ENCODE data around the gene ITPR1. TPM values are rescaled to one million over a fixed set of nuclear protein-coding genes. Genes with fewer than 3 reads are reported as not detected.

ITPR1 gene
- total RNA-seq, 1 donor from 2014 or later, result 143 TPM

DNA sequence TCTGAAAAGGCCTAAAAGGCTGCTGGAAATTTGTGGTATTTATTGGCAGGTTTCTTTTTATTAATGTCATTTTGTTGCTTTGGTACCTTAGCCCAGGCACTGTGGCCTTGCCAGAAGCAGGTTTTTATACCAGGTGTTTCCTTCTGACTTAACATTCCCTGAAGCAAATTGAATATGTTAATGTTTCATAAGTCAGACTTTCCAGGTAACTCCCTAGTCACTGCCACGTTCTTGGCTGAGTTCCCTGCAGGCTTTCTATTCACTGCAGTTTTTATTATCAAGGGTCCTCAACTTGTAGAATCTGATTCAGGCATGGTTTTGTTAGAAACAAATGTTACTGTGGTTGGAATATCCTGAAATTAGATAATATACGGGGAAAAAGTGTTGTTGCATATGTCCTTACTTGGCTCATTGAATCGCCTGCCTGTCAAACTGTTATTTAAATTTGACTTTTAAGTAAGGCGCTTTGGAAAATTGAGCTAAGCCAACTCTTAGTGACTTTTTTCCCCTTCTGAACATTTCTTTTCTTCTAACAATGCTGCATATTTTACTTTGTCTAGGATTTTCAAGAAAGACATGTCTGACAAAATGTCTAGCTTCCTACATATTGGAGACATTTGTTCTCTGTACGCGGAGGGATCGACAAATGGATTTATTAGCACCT lies 22.9 kb downstream of the ITPR1 start:
- no peaks in the 10 kb centered on the region for H3K27me3 Mint-ChIP-seq
- ATAC-seq (ENCODE audit: low read depth), result no peak
- TF ChIP-seq, protein P1, sequence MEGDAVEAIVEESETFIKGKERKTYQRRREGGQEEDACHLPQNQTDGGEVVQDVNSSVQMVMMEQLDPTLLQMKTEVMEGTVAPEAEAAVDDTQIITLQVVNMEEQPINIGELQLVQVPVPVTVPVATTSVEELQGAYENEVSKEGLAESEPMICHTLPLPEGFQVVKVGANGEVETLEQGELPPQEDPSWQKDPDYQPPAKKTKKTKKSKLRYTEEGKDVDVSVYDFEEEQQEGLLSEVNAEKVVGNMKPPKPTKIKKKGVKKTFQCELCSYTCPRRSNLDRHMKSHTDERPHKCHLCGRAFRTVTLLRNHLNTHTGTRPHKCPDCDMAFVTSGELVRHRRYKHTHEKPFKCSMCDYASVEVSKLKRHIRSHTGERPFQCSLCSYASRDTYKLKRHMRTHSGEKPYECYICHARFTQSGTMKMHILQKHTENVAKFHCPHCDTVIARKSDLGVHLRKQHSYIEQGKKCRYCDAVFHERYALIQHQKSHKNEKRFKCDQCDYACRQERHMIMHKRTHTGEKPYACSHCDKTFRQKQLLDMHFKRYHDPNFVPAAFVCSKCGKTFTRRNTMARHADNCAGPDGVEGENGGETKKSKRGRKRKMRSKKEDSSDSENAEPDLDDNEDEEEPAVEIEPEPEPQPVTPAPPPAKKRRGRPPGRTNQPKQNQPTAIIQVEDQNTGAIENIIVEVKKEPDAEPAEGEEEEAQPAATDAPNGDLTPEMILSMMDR (IDR thresholded peaks at IDR 0.05), result no peak
- H3K36me3 Mint-ChIP-seq (ENCODE audit: low read depth), result peaks cover 52% of the 10 kb centered on the region
- CTCF ChIA-PET, result interaction anchor here (1.2 to 1.4 kb wide), 2 partner anchors 9 to 118 kb away, joined by 3 to 5 read pairs; no protein-coding TSS in a partner anchor
- peaks cover 91% of the 10 kb centered on the region for H3K4me1 Mint-ChIP-seq
- intact Hi-C loops (cut with micrococcal nuclease), result loop anchor here (5.0 kb wide), 1 partner anchor 164 kb away; no protein-coding TSS in a partner anchor
- no peaks in the 10 kb centered on the region for H3K9me3 Mint-ChIP-seq
- no peak for DNase-seq
- H3K27ac Mint-ChIP-seq, result peak overlapping the region; percentile 59
- H3K4me3 Mint-ChIP-seq, result no peak overlapping the region
- POLR2A ChIA-PET, result interaction anchor here (0.9 to 12.0 kb wide), 3 partner anchors 11 to 21 kb away, joined by 3 to 155 read pairs (median 7); partner anchors contain the start of gene ITPR1

DNA sequence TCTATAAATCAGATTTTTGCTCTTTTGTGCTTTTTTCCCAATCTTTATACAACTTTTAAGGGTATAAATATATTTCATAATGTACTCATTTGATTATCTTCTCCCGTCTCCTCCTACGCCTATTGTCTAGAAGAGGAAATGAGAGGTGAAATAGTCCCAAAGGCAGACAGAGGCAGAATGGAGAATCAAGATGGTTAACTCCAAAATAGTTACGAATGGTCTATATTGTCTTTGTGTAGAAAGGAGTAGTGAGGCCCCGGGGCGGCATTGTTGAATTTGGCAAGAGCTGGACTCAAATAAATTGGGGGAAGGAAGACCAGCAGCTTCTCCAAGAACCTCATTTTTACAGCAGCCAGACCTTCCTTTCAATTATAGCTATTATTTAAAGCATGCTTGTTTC lies 23.9 kb downstream of the ITPR1 start:
- Mint-ChIP-seq H3K4me3 (peak overlapping the region; percentile 39), H3K36me3 (ENCODE audit: low read depth) (peaks cover 53% of the 10 kb centered on the region), H3K4me1 (peaks cover 82% of the 10 kb centered on the region), H3K27me3 (no peaks in the 10 kb centered on the region), H3K27ac (peak overlapping the region; percentile 65), H3K9me3 (no peaks in the 10 kb centered on the region)
- TF ChIP-seq, protein P1 (IDR thresholded peaks at IDR 0.05), result no peak
- CTCF ChIA-PET, result interaction anchor here (0.8 to 3.1 kb wide), 5 partner anchors 10 to 117 kb away, joined by 3 to 14 read pairs (median 5); partner anchors contain the start of gene ITPR1
- ATAC-seq (ENCODE audit: low read depth) (no peak), DNase-seq (no peak)
- intact Hi-C loops (cut with micrococcal nuclease), result loop anchor here (1.0 to 5.0 kb wide), 3 partner anchors 10 to 165 kb away; partner anchors contain the start of gene ITPR1
- POLR2A ChIA-PET, result interaction anchor here (0.6 to 12.0 kb wide), 4 partner anchors 9 to 22 kb away, joined by 3 to 155 read pairs (median 12); partner anchors contain the start of gene ITPR1

DNA sequence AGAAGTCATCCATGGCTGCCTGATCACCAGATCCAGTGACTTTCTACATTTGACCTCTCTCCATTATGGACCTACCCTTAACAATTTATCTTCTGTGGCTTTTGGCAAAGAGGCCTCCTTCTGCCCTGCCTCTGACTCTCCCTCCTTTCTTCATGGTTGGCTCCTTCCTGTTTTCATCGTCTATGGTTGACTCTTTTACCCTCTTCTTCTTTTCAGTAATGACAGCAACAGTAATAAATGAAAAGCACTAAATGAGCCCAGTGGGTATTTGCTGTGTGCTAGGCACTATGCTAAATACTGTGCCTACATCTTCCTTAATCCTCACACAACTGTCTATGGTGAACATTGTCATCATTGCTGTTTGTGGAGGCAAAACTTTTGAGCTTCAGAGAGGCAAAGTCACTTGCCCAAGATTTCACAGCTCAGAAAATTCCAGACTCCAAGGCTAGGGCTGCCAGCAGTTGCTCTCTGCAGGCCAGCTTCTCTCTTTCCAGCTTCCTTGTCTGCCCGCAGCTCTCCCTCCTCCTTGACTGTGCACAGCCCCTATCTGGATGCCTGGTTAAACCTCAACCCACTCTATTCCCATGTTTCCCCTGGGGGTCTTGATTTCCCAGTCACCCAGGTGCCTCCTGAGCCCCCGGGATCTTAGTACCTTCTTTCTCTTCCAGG lies 24.6 kb downstream of the ITPR1 start:
- Mint-ChIP-seq H3K36me3 (ENCODE audit: low read depth) (peaks cover 56% of the 10 kb centered on the region), H3K9me3 (no peaks in the 10 kb centered on the region), H3K4me3 (peak overlapping the region; percentile 13), H3K4me1 (peaks cover 76% of the 10 kb centered on the region), H3K27me3 (no peaks in the 10 kb centered on the region), H3K27ac (peak overlapping the region; percentile 65)
- POLR2A ChIA-PET, result interaction anchor here (0.5 to 12.0 kb wide), 7 partner anchors 9 to 111 kb away, joined by 3 to 155 read pairs (median 4); partner anchors contain the start of gene ITPR1
- DNase-seq, result no peak
- CTCF ChIA-PET, result interaction anchor here (0.6 to 3.1 kb wide), 11 partner anchors 8 to 167 kb away, joined by 3 to 14 read pairs (median 4); partner anchors contain the start of gene ITPR1
- intact Hi-C loops (cut with micrococcal nuclease), result loop anchor here (1.0 to 5.0 kb wide), 4 partner anchors 10 to 165 kb away; partner anchors contain the start of gene ITPR1
- TF ChIP-seq, protein P1 (IDR thresholded peaks at IDR 0.05), result no peak
- peak; percentile 47 for ATAC-seq (ENCODE audit: low read depth)

DNA sequence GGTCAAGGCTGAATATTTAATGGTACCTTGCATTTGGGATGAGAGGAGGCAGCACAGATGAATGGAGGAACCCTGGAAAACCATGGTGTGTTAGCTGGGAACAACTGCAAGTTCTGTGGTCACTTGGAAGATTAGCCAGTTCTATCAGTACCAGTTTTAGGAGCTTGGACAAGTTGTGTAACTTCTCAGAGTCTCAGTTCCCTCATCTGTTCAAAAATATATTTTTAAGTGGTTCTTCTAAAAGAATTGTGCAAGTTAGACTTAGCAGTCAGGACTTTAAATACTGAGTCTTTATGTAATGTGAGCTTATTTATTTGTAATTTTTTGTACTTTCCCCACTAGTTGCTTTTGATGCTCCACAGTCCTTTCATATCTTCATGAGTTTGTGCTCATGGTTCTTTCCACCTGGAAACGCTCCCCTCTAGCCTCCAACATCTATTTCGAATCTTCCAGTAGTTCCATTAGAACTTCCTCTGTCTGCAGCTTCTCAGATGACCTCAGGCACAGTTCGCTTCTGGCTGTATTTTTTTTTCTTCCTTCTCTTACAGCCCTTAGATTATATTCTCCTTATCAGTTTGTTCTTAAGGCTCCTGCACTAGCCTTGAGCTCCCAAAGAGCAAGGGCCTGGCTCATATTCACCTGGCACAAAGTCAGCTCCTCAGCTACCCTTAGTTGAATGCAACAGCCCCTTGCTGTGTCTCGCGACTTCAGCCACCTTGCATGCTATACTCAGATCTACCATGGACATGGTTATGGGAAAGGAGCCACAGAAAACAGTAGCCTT lies 27.1 kb downstream of the ITPR1 start:
- peak overlapping the region; percentile 65 for H3K27ac Mint-ChIP-seq
- ATAC-seq (ENCODE audit: low read depth) (no peak), DNase-seq (no peak)
- H3K27me3 Mint-ChIP-seq, result no peaks in the 10 kb centered on the region
- no peaks in the 10 kb centered on the region for H3K9me3 Mint-ChIP-seq
- H3K4me1 Mint-ChIP-seq, result peaks cover 71% of the 10 kb centered on the region
- TF ChIP-seq, protein P1 (IDR thresholded peaks at IDR 0.05), result no peak
- ChIA-PET POLR2A (interaction anchor here (1.1 to 12.0 kb wide), 3 partner anchors 9 to 25 kb away, joined by 3 to 155 read pairs (median 20); partner anchors contain the start of gene ITPR1), CTCF (interaction anchor here (1.2 to 1.8 kb wide), 3 partner anchors 111 to 169 kb away, joined by 7 to 13 read pairs (median 9); no protein-coding TSS in a partner anchor)
- intact Hi-C loops (cut with micrococcal nuclease), result no loop called here
- no peak overlapping the region for H3K4me3 Mint-ChIP-seq
- H3K36me3 Mint-ChIP-seq (ENCODE audit: low read depth), result peaks cover 63% of the 10 kb centered on the region

All from activated B cell treated with CpG ODN at 0.5 μM for 24 hours (primary cell).